Panc1 (cell line): ENCODE data around the gene USP16.

ENCODE experiments used
- POLR2AphosphoS5 ChIP-seq: IDR thresholded peaks from 2 replicates; pipeline ENCODE4 v1.6.1; 2012; ENCODE audit warnings: mild to moderate bottlenecking, low read depth, low read length, moderate library complexity
- TF ChIP-seq, protein P1 (sequence below): fragments of 450-650 bp; IDR thresholded peaks from 2 replicates; pipeline ENCODE4 v1.5.1; 2017; ENCODE audit warnings: mild to moderate bottlenecking
- TF ChIP-seq, protein P2 (sequence below), 2 experiments: IDR thresholded peaks; 2 replicates each; pipeline ENCODE4 v1.6.1; 2011 to 2012; ENCODE audit warnings: low read depth in 2 of 2, control low read depth in 1 of 2, low read length in 1 of 2, mild to moderate bottlenecking in 1 of 2, moderate library complexity in 1 of 2; ENCODE audit not compliant: insufficient read depth in 1 of 2

DNA sequence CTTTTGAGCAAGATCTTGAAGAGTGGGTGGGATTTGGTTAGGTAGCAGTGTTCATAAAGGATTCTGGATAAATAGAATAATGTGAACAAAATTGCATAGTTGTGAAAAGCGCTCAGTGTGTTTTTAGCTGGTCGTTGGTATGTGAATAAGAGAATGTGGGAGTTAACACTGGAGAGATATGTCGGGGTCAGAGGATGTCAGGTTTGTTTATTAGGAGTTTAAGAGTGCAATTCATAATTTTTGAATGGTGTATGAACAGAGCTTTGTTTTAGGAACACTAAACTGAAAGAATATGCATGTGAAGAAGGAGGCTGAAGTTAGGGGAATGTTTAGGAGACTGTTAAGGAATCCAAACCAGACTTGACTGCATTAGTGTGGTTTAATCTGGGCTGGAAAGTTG, 9.4 kb downstream of the USP16 start:
- TF ChIP-seq, protein P1, sequence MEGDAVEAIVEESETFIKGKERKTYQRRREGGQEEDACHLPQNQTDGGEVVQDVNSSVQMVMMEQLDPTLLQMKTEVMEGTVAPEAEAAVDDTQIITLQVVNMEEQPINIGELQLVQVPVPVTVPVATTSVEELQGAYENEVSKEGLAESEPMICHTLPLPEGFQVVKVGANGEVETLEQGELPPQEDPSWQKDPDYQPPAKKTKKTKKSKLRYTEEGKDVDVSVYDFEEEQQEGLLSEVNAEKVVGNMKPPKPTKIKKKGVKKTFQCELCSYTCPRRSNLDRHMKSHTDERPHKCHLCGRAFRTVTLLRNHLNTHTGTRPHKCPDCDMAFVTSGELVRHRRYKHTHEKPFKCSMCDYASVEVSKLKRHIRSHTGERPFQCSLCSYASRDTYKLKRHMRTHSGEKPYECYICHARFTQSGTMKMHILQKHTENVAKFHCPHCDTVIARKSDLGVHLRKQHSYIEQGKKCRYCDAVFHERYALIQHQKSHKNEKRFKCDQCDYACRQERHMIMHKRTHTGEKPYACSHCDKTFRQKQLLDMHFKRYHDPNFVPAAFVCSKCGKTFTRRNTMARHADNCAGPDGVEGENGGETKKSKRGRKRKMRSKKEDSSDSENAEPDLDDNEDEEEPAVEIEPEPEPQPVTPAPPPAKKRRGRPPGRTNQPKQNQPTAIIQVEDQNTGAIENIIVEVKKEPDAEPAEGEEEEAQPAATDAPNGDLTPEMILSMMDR, result no peak
- TF ChIP-seq, protein P2, sequence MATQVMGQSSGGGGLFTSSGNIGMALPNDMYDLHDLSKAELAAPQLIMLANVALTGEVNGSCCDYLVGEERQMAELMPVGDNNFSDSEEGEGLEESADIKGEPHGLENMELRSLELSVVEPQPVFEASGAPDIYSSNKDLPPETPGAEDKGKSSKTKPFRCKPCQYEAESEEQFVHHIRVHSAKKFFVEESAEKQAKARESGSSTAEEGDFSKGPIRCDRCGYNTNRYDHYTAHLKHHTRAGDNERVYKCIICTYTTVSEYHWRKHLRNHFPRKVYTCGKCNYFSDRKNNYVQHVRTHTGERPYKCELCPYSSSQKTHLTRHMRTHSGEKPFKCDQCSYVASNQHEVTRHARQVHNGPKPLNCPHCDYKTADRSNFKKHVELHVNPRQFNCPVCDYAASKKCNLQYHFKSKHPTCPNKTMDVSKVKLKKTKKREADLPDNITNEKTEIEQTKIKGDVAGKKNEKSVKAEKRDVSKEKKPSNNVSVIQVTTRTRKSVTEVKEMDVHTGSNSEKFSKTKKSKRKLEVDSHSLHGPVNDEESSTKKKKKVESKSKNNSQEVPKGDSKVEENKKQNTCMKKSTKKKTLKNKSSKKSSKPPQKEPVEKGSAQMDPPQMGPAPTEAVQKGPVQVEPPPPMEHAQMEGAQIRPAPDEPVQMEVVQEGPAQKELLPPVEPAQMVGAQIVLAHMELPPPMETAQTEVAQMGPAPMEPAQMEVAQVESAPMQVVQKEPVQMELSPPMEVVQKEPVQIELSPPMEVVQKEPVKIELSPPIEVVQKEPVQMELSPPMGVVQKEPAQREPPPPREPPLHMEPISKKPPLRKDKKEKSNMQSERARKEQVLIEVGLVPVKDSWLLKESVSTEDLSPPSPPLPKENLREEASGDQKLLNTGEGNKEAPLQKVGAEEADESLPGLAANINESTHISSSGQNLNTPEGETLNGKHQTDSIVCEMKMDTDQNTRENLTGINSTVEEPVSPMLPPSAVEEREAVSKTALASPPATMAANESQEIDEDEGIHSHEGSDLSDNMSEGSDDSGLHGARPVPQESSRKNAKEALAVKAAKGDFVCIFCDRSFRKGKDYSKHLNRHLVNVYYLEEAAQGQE (IDR thresholded peaks at IDR 0.05; ENCODE audit: insufficient read depth in 1 of 2, low read depth in 2 of 2, low read length in 1 of 2), result no peak
- TF ChIP-seq POLR2AphosphoS5, result no peak
